Ascending aorta (tissue), 2 donors: ENCODE data around the gene KDM2B. TPM values are rescaled to one million over a fixed set of nuclear protein-coding genes. Genes with fewer than 3 reads are reported as not detected.

Source experiments
- DNase-seq, 2 donors: peaks; one replicate each; pipeline ENCODE4 v3.0.0-alpha.2; 2019; ENCODE audit warnings: low spot score in 2 of 2
- H3K27ac ChIP-seq, 2 donors: fragments of 200-600 bp; sonication (generic); one replicate each; pipeline ENCODE4 v1.5.1; 2016 to 2017; ENCODE audit warnings: mild to moderate bottlenecking in 1 of 2
- H3K27me3 ChIP-seq: fragments of 200-600 bp; sonication (generic); one replicate; pipeline ENCODE4 v1.5.1; 2017
- H3K36me3 ChIP-seq, 2 donors: fragments of 200-600 bp; sonication (generic); one replicate each; pipeline ENCODE4 v1.5.1; 2016
- H3K4me1 ChIP-seq, 2 donors: fragments of 200-600 bp; sonication (generic); one replicate each; pipeline ENCODE4 v1.5.1; 2016 to 2017; ENCODE audit warnings: mild to moderate bottlenecking in 1 of 2
- H3K4me3 ChIP-seq, 2 donors: fragments of 200-600 bp; sonication (generic); one replicate each; pipeline ENCODE4 v1.5.1; 2016 to 2017; ENCODE audit warnings: mild to moderate bottlenecking in 1 of 2
- H3K9me3 ChIP-seq, 2 donors: fragments of 200-600 bp; sonication (generic); one replicate each; pipeline ENCODE4 v1.5.1; 2016
- CTCF ChIP-seq, 3 experiments: fragments of 200-600 bp in 2 of 3; fragments of 450-650 bp in 1 of 3; sonication (generic) in 2 of 3; IDR thresholded peaks; one replicate each; pipeline ENCODE4 v1.5.1; 2016 to 2019; ENCODE audit warnings: antibody characterized with exemption in 3 of 3, mild to moderate bottlenecking in 1 of 3, moderate library complexity in 1 of 3
- intact Hi-C: fragments of 100-400 bp; cut with DNase I; formaldehyde crosslinking; loops from one replicate; pipeline ENCODE4 v1.15.1; 2023
- total RNA-seq: library from RNA; depleted of rRNA; stranded (reverse); fragments of >200 nt; gene quantifications from one replicate; pipeline ENCODE4 v1.1.0, GENCODE V29; 2016

Gene KDM2B
- total RNA-seq, 1 donor from 2014 or later: 17.3 TPM

GRCh38 chr12:121439715-121440114 lies 141.1 kb downstream of the KDM2B start:
- DNase-seq: no peak

GRCh38 chr12:121438905-121439304 lies 141.9 kb downstream of the KDM2B start:
- Histone ChIP-seq H3K4me1 (no peaks in the 10 kb centered on the region), H3K4me3 (no peak overlapping the region), H3K27me3 (no peaks in the 10 kb centered on the region), H3K9me3 (no peaks in the 10 kb centered on the region), H3K27ac (no peak overlapping the region), H3K36me3 (peaks cover 38 to 56% of the 10 kb centered on the region in 2 donors)
- no peak for TF ChIP-seq CTCF (IDR thresholded peaks at IDR 0.05)
- no peak for DNase-seq
- intact Hi-C loops: no loop called here

More at GRCh38 chr12:121439715-121440114, 141.1 kb downstream of the KDM2B start:
- intact Hi-C loops: no loop called here
- Histone ChIP-seq H3K4me1 (no peaks in the 10 kb centered on the region), H3K27me3 (no peaks in the 10 kb centered on the region), H3K36me3 (peaks cover 42 to 55% of the 10 kb centered on the region in 2 donors), H3K27ac (no peak overlapping the region), H3K9me3 (no peaks in the 10 kb centered on the region), H3K4me3 (no peak overlapping the region)
- no peak for TF ChIP-seq CTCF (IDR thresholded peaks at IDR 0.05)

- Histone ChIP-seq H3K4me3 (no peak overlapping the region), H3K9me3 (no peaks in the 10 kb centered on the region), H3K27me3 (no peaks in the 10 kb centered on the region), H3K4me1 (no peaks in the 10 kb centered on the region), H3K36me3 (peaks cover 38 to 64% of the 10 kb centered on the region in 2 donors), H3K27ac (no peak overlapping the region)
- TF ChIP-seq CTCF (IDR thresholded peaks at IDR 0.05): no peak
- intact Hi-C loops: no loop called here
- no peak for DNase-seq
Measured at GRCh38 chr12:121436706-121437105, 144.1 kb downstream of the KDM2B start.

GRCh38 chr12:121432740-121433480 lies 147.9 kb downstream of the KDM2B start:
- Histone ChIP-seq H3K4me3 (no peak overlapping the region), H3K4me1 (no peaks in the 10 kb centered on the region), H3K27me3 (no peaks in the 10 kb centered on the region), H3K9me3 (no peaks in the 10 kb centered on the region), H3K27ac (no peak overlapping the region), H3K36me3 (peaks cover 44 to 69% of the 10 kb centered on the region in 2 donors)
- no peak for TF ChIP-seq CTCF (IDR thresholded peaks at IDR 0.05)
- intact Hi-C loops: no loop called here
- DNase-seq: no peak

- Histone ChIP-seq H3K4me1 (no peaks in the 10 kb centered on the region), H3K27me3 (no peaks in the 10 kb centered on the region), H3K36me3 (peaks cover 38 to 73% of the 10 kb centered on the region in 2 donors), H3K27ac (no peak overlapping the region), H3K4me3 (no peak overlapping the region), H3K9me3 (no peaks in the 10 kb centered on the region)
- intact Hi-C loops: no loop called here
- DNase-seq: no peak
- TF ChIP-seq CTCF (IDR thresholded peaks at IDR 0.05): no peak
Measured at GRCh38 chr12:121430833-121431415, 149.9 kb downstream of the KDM2B start.
